ENCODE results near the gene ABCA8.
"Not testable (repeated sequence)": the region's sequence is repeated elsewhere in the genome, so short reads cannot be mapped to it uniquely, and the experiment has no call there.

The ABCA8 gene

GRCh38 chr17:68955181-68955841 is at the start of gene ABCA8:
Gene ABCA8 (minus strand): TSS chr17:68955392. CDS start chr17:68942034, 13,358 bp downstream.
- no peak for DNase-seq (ENCODE audit: low read depth in 2 of 2)

GRCh38 chr17:69004759-69005158 is 49.6 kb upstream of the ABCA8 start:
- DNase-seq (ENCODE audit: low read depth in 2 of 2): not testable (repeated sequence)

GRCh38 chr17:68999743-69000142 is 44.6 kb upstream of the ABCA8 start:
- not testable (repeated sequence) for DNase-seq (ENCODE audit: low read depth in 2 of 2)

GRCh38 chr17:68993112-68993511 is 37.9 kb upstream of the ABCA8 start:
- DNase-seq (ENCODE audit: low read depth in 2 of 2): no peak

GRCh38 chr17:68987966-68988365 is 32.8 kb upstream of the ABCA8 start:
- no peak for DNase-seq (ENCODE audit: low read depth in 2 of 2)

GRCh38 chr17:68981288-68981687 is 26.1 kb upstream of the ABCA8 start:
- DNase-seq (ENCODE audit: low read depth in 2 of 2): no peak

GRCh38 chr17:68973098-68973846 is 18.1 kb upstream of the ABCA8 start:
- DNase-seq (ENCODE audit: low read depth in 2 of 2): no peak

- no peak for DNase-seq (ENCODE audit: low read depth in 2 of 2)
These were observed 17.0 kb upstream of the ABCA8 start for GRCh38 chr17:68972119-68972704.

GRCh38 chr17:68969101-68969500 is 13.9 kb upstream of the ABCA8 start:
- no peak for DNase-seq (ENCODE audit: low read depth in 2 of 2)

GRCh38 chr17:68963958-68964357 is 8.8 kb upstream of the ABCA8 start:
- DNase-seq (ENCODE audit: low read depth in 2 of 2): no peak

GRCh38 chr17:68961214-68961882 is 6.2 kb upstream of the ABCA8 start:
- DNase-seq (ENCODE audit: low read depth in 2 of 2): no peak

- DNase-seq (ENCODE audit: low read depth in 2 of 2): not testable (repeated sequence)
These were observed 3.9 kb upstream of the ABCA8 start for GRCh38 chr17:68959117-68959516.

GRCh38 chr17:68957944-68958343 is 2.8 kb upstream of the ABCA8 start:
- no peak for DNase-seq (ENCODE audit: low read depth in 2 of 2)

- no peak for DNase-seq (ENCODE audit: low read depth in 2 of 2)
These were observed 871 bp downstream of the ABCA8 start for GRCh38 chr17:68954146-68954896.

- no peak for DNase-seq (ENCODE audit: low read depth in 2 of 2)
These were observed 1.7 kb downstream of the ABCA8 start for GRCh38 chr17:68953340-68953997.

- no peak for DNase-seq (ENCODE audit: low read depth in 2 of 2)
These were observed 4.5 kb downstream of the ABCA8 start for GRCh38 chr17:68950725-68951124.

- not testable (repeated sequence) for DNase-seq (ENCODE audit: low read depth in 2 of 2)
These were observed 7.3 kb downstream of the ABCA8 start for GRCh38 chr17:68947868-68948267.

- DNase-seq (ENCODE audit: low read depth in 2 of 2): no peak
These were observed 10.7 kb downstream of the ABCA8 start for GRCh38 chr17:68944435-68945035.

- DNase-seq (ENCODE audit: low read depth in 2 of 2): not testable (repeated sequence)
These were observed 11.4 kb downstream of the ABCA8 start for GRCh38 chr17:68943812-68944182.

- DNase-seq (ENCODE audit: low read depth in 2 of 2): no peak
These were observed 11.9 kb downstream of the ABCA8 start for GRCh38 chr17:68943123-68943811.
